PFSK-1 (cell line): Measurements from ENCODE around the gene KRTAP21-2.

Experiments used
- POLR2AphosphoS5 ChIP-seq: IDR thresholded peaks from 2 replicates; pipeline ENCODE4 v1.6.1; 2012; ENCODE audit warnings: low read depth, mild to moderate bottlenecking, control low read depth, low read length, moderate library complexity
- REST ChIP-seq, 2 experiments: IDR thresholded peaks; 2 replicates each; pipeline versions ENCODE4 v1.6.1 to v1.8.0; 2011 to 2012; ENCODE audit warnings: low read depth in 2 of 2, low read length in 2 of 2, control low read depth in 1 of 2, inconsistent platforms in 1 of 2, mild to moderate bottlenecking in 1 of 2, moderate library complexity in 1 of 2; ENCODE audit not compliant: insufficient read depth in 1 of 2
- TAF1 ChIP-seq: IDR thresholded peaks from 2 replicates; pipeline ENCODE4 v1.6.1; 2012; ENCODE audit warnings: low read length, control low read depth, borderline replicate concordance; ENCODE audit not compliant: insufficient read depth

DNA sequence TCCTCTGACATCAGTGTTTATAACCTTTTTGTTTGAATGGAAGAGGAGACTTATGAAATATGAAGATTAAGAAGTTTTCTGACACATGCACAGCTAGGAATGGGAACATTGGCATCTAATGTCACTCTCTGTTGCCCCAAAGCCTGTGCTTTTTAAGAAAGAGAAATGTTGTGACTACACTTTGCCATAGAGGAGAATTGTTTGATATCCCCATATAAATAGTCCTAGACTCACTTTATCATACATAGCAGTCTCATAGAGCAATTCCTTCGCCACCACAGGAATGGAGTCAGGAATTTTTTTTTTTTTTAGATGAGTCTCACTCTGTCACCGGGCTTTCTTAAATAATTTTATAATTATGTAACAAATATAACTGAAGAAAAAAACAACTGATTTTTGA lies 30.0 kb downstream of the KRTAP21-2 start:
- TF ChIP-seq TAF1 (no peak), REST (IDR thresholded peaks at IDR 0.05; ENCODE audit: insufficient read depth in 1 of 2, low read depth in 2 of 2, low read length in 2 of 2) (no peak), POLR2AphosphoS5 (no peak)
